ENCODE measurements around the gene PHACTR1.

Gene PHACTR1

DNA sequence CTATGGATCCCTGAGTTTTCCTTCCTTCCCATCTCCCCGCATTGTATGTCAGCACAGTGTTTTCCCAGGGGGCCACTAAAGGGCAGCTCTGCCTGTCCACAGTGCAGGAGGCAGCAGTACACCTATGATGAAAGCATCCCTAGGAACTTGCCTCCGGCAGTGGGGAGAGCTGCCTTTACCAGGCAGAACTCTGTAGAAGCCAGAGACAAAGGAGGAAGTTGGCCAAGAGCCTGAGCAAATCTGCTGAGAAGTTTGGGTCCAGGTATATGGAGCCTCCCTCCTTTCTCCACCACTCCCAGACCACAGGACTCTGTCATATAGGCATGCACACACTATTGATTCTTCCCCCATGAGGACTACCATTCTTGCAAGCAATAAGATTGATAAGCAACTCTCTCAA, 329.1 kb downstream of the PHACTR1 start:
- ChIA-PET POLR2A (no interaction called here), CTCF (no interaction called here)
- no peak for DNase-seq (ENCODE audit: low read depth, low spot score)
- H3K4me3 ChIP-seq (ENCODE audit: low read depth, low read length), result no peak overlapping the region
- TF ChIP-seq, protein P1, sequence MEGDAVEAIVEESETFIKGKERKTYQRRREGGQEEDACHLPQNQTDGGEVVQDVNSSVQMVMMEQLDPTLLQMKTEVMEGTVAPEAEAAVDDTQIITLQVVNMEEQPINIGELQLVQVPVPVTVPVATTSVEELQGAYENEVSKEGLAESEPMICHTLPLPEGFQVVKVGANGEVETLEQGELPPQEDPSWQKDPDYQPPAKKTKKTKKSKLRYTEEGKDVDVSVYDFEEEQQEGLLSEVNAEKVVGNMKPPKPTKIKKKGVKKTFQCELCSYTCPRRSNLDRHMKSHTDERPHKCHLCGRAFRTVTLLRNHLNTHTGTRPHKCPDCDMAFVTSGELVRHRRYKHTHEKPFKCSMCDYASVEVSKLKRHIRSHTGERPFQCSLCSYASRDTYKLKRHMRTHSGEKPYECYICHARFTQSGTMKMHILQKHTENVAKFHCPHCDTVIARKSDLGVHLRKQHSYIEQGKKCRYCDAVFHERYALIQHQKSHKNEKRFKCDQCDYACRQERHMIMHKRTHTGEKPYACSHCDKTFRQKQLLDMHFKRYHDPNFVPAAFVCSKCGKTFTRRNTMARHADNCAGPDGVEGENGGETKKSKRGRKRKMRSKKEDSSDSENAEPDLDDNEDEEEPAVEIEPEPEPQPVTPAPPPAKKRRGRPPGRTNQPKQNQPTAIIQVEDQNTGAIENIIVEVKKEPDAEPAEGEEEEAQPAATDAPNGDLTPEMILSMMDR (IDR thresholded peaks at IDR 0.05; ENCODE audit: insufficient read depth, low read length, missing control alignments), result no peak

DNA sequence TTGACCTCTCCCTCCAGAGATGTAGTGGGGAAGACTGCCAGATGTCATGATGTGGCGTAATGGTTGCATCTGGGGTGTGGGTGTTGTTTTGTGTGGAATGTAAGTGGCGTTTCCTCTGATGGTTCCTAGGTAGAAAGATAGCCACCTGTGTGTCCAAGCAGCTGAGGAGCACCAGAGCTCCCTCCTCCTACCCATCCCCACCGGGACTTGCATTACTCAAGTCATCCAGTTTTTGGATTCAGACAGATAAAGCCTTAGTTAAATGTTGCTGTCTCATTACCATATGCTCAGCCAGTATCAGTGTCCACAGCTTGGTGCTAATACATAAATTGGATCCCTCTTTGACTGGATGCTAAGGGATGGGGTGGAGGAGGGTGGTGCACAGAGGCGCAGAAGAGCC, 329.5 kb downstream of the PHACTR1 start:
- ChIA-PET POLR2A (no interaction called here), CTCF (no interaction called here)
- no peak for DNase-seq (ENCODE audit: low read depth, low spot score)
- TF ChIP-seq, protein P1 (IDR thresholded peaks at IDR 0.05; ENCODE audit: insufficient read depth, low read length, missing control alignments), result no peak
- H3K4me3 ChIP-seq (ENCODE audit: low read depth, low read length), result no peak overlapping the region

DNA sequence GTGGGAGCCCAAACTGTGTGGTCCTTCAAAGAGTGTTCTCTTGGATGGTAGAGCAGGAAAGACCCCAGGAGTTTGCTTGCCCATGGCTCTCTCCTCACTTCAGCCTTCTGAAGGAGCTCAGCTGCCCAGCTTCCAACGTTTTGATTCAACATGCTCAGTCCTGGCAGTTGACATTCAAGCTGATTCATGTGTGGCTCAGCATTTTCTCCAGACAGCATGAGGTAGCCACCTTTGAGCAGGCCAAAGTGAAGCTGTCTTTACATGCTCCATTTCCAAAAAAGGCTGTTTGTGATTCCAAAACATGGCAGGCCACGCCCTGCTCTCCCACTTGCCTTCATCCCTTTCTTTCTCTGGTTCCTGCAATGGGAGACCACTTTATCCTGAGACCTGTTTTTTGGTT, 331.5 kb downstream of the PHACTR1 start:
- no peak for DNase-seq (ENCODE audit: low read depth, low spot score)
- ChIA-PET CTCF (no interaction called here), POLR2A (no interaction called here)
- H3K4me3 ChIP-seq (ENCODE audit: low read depth, low read length), result no peak overlapping the region
- TF ChIP-seq, protein P1 (IDR thresholded peaks at IDR 0.05; ENCODE audit: insufficient read depth, low read length, missing control alignments), result no peak

DNA sequence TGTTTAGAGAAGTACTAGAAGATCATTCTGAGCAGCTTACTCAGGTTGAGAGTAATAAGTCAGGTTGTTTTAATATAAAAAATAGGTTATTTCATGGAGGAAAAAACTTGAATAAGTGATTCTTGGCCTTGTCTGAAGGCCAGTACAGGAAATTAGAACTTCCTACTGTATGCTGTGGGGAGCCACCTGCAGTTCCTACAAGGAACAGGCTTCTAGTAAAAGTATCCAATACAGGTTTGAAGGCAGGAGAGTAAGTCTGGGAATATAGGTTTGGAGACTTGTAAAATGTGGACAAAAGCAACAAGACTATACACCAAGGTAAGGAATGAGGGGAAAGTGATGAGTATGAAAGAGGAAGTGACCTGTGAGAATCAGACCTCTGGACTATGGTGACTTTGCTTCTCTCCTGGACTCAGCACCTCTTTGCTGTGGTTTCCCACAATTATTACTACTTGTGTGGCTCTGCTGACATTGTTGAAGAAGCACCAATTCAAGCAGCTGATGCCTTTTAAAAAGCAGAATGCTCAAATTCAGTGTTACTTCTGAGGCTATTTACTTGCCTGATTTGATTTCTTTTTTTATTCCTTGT, 333.2 kb downstream of the PHACTR1 start:
- ChIA-PET POLR2A (no interaction called here), CTCF (no interaction called here)
- TF ChIP-seq, protein P1 (IDR thresholded peaks at IDR 0.05; ENCODE audit: insufficient read depth, low read length, missing control alignments), result no peak
- no peak for DNase-seq (ENCODE audit: low read depth, low spot score)
- no peak overlapping the region for H3K4me3 ChIP-seq (ENCODE audit: low read depth, low read length)

DNA sequence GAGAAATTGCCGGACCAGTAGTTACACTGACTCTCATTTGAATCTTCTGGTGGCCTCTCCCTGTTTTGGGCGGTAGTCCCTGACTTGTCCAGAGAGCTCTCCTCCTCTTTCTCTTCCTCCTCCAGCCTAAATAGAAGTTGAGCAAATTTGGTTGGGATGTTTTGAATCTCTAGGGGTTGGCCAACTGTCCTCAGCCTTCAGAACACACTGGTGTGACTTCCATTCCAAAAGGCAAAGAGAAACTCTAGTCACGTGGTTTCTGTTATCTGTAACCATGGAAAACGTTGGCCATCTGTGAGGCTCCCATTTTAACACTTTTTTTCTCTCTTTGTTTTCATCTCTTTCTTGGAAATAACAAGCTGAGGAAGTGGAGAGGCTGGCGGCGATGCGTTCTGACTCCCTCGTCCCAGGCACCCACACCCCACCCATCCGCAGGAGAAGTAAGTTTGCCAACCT, 336.5 kb downstream of the PHACTR1 start:
- no peak overlapping the region for H3K4me3 ChIP-seq (ENCODE audit: low read depth, low read length)
- ChIA-PET POLR2A (no interaction called here), CTCF (no interaction called here)
- TF ChIP-seq, protein P1 (IDR thresholded peaks at IDR 0.05; ENCODE audit: insufficient read depth, low read length, missing control alignments), result no peak
- DNase-seq (ENCODE audit: low read depth, low spot score), result no peak

DNA sequence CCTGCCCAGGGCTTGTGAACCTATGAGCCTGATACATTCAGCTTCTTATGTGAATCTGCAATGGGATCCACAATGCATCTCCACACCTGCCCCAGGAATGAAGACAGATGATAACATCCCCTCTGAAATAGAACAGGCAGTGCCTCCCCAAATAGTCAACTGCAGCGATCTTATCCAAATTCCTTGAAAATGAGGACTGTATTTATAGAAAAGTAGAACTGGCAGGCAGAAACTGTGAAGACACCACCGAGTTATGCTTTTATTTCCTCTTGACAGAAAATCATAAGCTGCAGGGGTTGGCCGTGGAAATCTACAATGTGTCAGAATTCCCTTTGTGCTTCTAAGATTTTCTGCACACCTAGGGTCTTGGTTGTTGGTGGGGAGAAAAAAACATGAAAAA, 341.5 kb downstream of the PHACTR1 start:
- DNase-seq (ENCODE audit: low read depth, low spot score), result no peak
- TF ChIP-seq, protein P1 (IDR thresholded peaks at IDR 0.05; ENCODE audit: insufficient read depth, low read length, missing control alignments), result no peak
- CTCF ChIA-PET, result no interaction called here
- POLR2A ChIA-PET, result no interaction called here
- H3K4me3 ChIP-seq (ENCODE audit: low read depth, low read length), result no peak overlapping the region
